Mesenchymal stem cell (in vitro differentiated cells and primary cell): Measurements from ENCODE around the gene MAGI3.

Source experiments
- DNase-seq: peaks from one replicate; pipeline ENCODE4 v3.0.0-alpha.2; 2013
- H2AFZ ChIP-seq: one replicate; pipeline ENCODE4 v1.6.1; 2013; ENCODE audit warnings: low read depth, mild to moderate bottlenecking, control low read depth, inconsistent platforms, low read length, moderate library complexity
- H2AK5ac ChIP-seq: 2 replicates; pipeline ENCODE4 v1.6.1; 2013; ENCODE audit warnings: low read length, moderate library complexity, mild to moderate bottlenecking, inconsistent platforms; ENCODE audit not compliant: severe bottlenecking
- H2BK120ac ChIP-seq: one replicate; pipeline ENCODE4 v1.6.1; 2013; ENCODE audit warnings: low read depth, mild to moderate bottlenecking, inconsistent platforms, low read length, moderate library complexity
- H2BK12ac ChIP-seq, 2 experiments: one replicate each; pipeline ENCODE4 v1.6.1; 2013; ENCODE audit warnings: inconsistent platforms in 2 of 2, low read length in 2 of 2, mild to moderate bottlenecking in 2 of 2, moderate library complexity in 2 of 2, control low read depth in 1 of 2
- H2BK15ac ChIP-seq: one replicate; pipeline ENCODE4 v1.6.1; 2013; ENCODE audit warnings: mild to moderate bottlenecking, low read depth, inconsistent platforms; ENCODE audit not compliant: poor library complexity, severe bottlenecking
- H2BK5ac ChIP-seq: 2 replicates; pipeline ENCODE4 v1.6.1; 2013; ENCODE audit warnings: low read depth, mild to moderate bottlenecking, low read length, control low read depth, inconsistent platforms; ENCODE audit not compliant: poor library complexity, severe bottlenecking
- H3K14ac ChIP-seq, 2 experiments: one replicate each; pipeline ENCODE4 v1.6.1; 2013; ENCODE audit warnings: inconsistent platforms in 2 of 2, low read length in 2 of 2, control low read depth in 1 of 2, mild to moderate bottlenecking in 1 of 2, moderate library complexity in 1 of 2
- H3K18ac ChIP-seq, 2 experiments: one replicate each; pipeline ENCODE4 v1.6.1; 2013; ENCODE audit warnings: inconsistent platforms in 2 of 2, low read length in 2 of 2, control low read depth in 1 of 2, low read depth in 1 of 2, mild to moderate bottlenecking in 1 of 2
- H3K23ac ChIP-seq, 2 experiments: one replicate each; pipeline ENCODE4 v1.6.1; 2013; ENCODE audit warnings: inconsistent platforms in 2 of 2, low read length in 2 of 2, mild to moderate bottlenecking in 2 of 2, moderate library complexity in 2 of 2, control low read depth in 1 of 2
- H3K27ac ChIP-seq: 2 replicates; pipeline ENCODE4 v1.5.1; 2013; ENCODE audit warnings: mild to moderate bottlenecking, moderate library complexity, low read length, control low read depth, inconsistent platforms; ENCODE audit not compliant: poor library complexity, severe bottlenecking
- H3K27me3 ChIP-seq, 2 experiments: 2 replicates each; pipeline versions ENCODE4 v1.6.1 to v1.7.0; 2013; ENCODE audit warnings: low read length in 2 of 2, mild to moderate bottlenecking in 2 of 2, moderate library complexity in 2 of 2, control low read depth in 1 of 2, inconsistent platforms in 1 of 2; ENCODE audit not compliant: control insufficient read depth in 1 of 2, insufficient read depth in 1 of 2
- H3K36me3 ChIP-seq, 2 experiments: 2 replicates each; pipeline versions ENCODE4 v1.6.1 to v1.7.0; 2013; ENCODE audit warnings: low read length in 2 of 2, control low read depth in 1 of 2, inconsistent platforms in 1 of 2, low read depth in 1 of 2, mild to moderate bottlenecking in 1 of 2; ENCODE audit not compliant: insufficient read depth in 2 of 2, control insufficient read depth in 1 of 2
- H3K4ac ChIP-seq, 2 experiments: one replicate each; pipeline ENCODE4 v1.6.1; 2013; ENCODE audit warnings: inconsistent platforms in 2 of 2, low read length in 2 of 2, mild to moderate bottlenecking in 2 of 2, moderate library complexity in 2 of 2, control low read depth in 1 of 2, low read depth in 1 of 2
- H3K4me1 ChIP-seq: 2 replicates; pipeline ENCODE4 v1.6.1; 2013; ENCODE audit warnings: low read depth, low read length, control low read depth; ENCODE audit not compliant: control insufficient read depth, insufficient read depth
- H3K4me2 ChIP-seq: 2 replicates; pipeline ENCODE4 v1.6.1; 2013; ENCODE audit warnings: low read length, mild to moderate bottlenecking, inconsistent platforms; ENCODE audit not compliant: poor library complexity, severe bottlenecking
- H3K4me3 ChIP-seq, 2 experiments: 2 replicates each; pipeline versions ENCODE4 v1.5.1 to v1.7.0; 2013; ENCODE audit warnings: low read length in 2 of 2, mild to moderate bottlenecking in 2 of 2, control low read depth in 1 of 2, low read depth in 1 of 2; ENCODE audit not compliant: insufficient read depth in 1 of 2
- H3K79me1 ChIP-seq: replicated peaks from 2 replicates; pipeline ENCODE4 v1.6.1; 2013; ENCODE audit warnings: mild to moderate bottlenecking, control low read depth, low read length, inconsistent platforms; ENCODE audit not compliant: poor library complexity, severe bottlenecking
- H3K9ac ChIP-seq: 2 replicates; pipeline ENCODE4 v1.7.0; 2013; ENCODE audit warnings: mild to moderate bottlenecking, low read length, moderate library complexity
- H3K9me3 ChIP-seq: 2 replicates; pipeline ENCODE4 v1.7.0; 2013; ENCODE audit warnings: mild to moderate bottlenecking, low read length; ENCODE audit not compliant: control insufficient read depth
- H4K8ac ChIP-seq: one replicate; pipeline ENCODE4 v1.6.1; 2013; ENCODE audit warnings: inconsistent platforms, mild to moderate bottlenecking, low read length, moderate library complexity
- H4K91ac ChIP-seq: one replicate; pipeline ENCODE4 v1.6.1; 2013; ENCODE audit warnings: mild to moderate bottlenecking, low read length, inconsistent platforms
- WGBS: methylation state at CpG from one replicate; pipeline ENCODE4 v1.1.7; 2013; ENCODE audit warnings: mixed read lengths; 5-methylcytosine and 5-hydroxymethylcytosine counted together

MAGI3 gene

DNA sequence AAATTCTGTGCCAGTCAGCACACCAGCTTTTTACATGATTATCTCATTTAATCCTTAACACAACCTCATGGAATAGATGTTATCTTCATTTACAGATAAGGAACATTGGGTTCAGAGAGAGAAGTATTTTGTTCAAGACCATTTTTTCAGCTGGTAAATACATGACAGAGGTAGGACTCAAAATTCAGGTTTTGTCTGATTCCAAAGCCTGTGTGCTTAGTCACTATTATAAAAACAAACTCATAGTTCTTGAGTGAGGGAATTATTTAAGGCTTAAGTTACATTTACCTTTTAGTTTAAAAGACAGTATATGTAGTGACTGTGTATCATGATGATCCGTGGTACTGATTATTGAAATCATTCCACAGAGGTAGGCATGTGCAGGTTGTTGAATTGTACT is 125.2 kb downstream of the MAGI3 start:
- no peak for DNase-seq

DNA sequence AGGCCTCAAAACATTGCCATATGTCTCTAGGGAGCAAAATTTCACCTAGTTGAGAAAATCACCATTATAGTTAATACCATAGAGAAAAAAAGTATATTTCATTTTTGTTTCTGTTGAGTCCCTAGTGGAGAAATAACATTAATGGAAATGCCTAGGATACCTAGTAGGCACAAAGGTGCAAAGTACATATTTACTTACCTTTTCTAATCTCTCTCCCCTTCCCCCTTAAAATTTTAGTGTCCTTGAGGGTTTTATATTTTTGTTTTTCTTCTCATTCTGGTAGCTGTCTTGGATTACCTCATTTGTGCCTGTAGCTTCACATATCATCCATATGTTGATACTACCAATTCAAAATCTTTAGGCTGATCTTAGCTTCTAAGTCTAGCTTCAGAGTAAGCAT is 127.0 kb downstream of the MAGI3 start:
- no peak overlapping the region for H2BK15ac ChIP-seq
- no peak overlapping the region for H2BK12ac ChIP-seq
- no peak overlapping the region for H3K4me2 ChIP-seq
- no peaks in the 10 kb centered on the region for H3K27me3 ChIP-seq
- no peak overlapping the region for H3K23ac ChIP-seq
- no peak overlapping the region for H2AFZ ChIP-seq
- peaks cover 6% of the 10 kb centered on the region for H3K79me1 ChIP-seq
- H4K91ac ChIP-seq: no peak overlapping the region
- no peak overlapping the region for H3K4ac ChIP-seq
- H3K9me3 ChIP-seq: peaks cover under 1% of the 10 kb centered on the region
- no peak overlapping the region for H2BK120ac ChIP-seq
- H3K9ac ChIP-seq: no peak overlapping the region
- H3K36me3 ChIP-seq: no peaks in the 10 kb centered on the region
- H3K4me3 ChIP-seq: no peak overlapping the region
- no peak overlapping the region for H3K14ac ChIP-seq
- no peak overlapping the region for H3K18ac ChIP-seq
- DNase-seq: no peak
- H3K4me1 ChIP-seq: peaks cover 1% of the 10 kb centered on the region
- no peak overlapping the region for H2AK5ac ChIP-seq
- H4K8ac ChIP-seq: no peak overlapping the region
- no peak overlapping the region for H3K27ac ChIP-seq
- no peak overlapping the region for H2BK5ac ChIP-seq

More for the DNA sequence above, 125.2 kb downstream of the MAGI3 start:
- Histone ChIP-seq H3K4me1 (peaks cover 1% of the 10 kb centered on the region), H3K9me3 (peaks cover 18% of the 10 kb centered on the region), H2BK120ac (no peak overlapping the region), H4K8ac (no peak overlapping the region), H3K27me3 (no peaks in the 10 kb centered on the region), H3K4ac (no peak overlapping the region), H3K18ac (no peak overlapping the region), H3K23ac (no peak overlapping the region), H3K27ac (peak overlapping the region; percentile 4), H2AK5ac (no peak overlapping the region), H3K4me3 (no peak overlapping the region), H2BK5ac (no peak overlapping the region), H2BK12ac (no peak overlapping the region), H3K9ac (no peak overlapping the region), H3K4me2 (no peak overlapping the region), H2BK15ac (no peak overlapping the region), H3K36me3 (no peaks in the 10 kb centered on the region), H3K14ac (no peak overlapping the region), H2AFZ (no peak overlapping the region), H3K79me1 (peaks cover 8% of the 10 kb centered on the region), H4K91ac (no peak overlapping the region)
- 100% methylated on average over 1 of the region's 1 CpG for WGBS

- H3K9me3 ChIP-seq: no peaks in the 10 kb centered on the region
- H3K9ac ChIP-seq: no peak overlapping the region
- no peak overlapping the region for H4K8ac ChIP-seq
- no peak overlapping the region for H2AK5ac ChIP-seq
- H2BK5ac ChIP-seq: no peak overlapping the region
- H3K4me3 ChIP-seq: no peak overlapping the region
- H3K27me3 ChIP-seq: no peaks in the 10 kb centered on the region
- H3K4me1 ChIP-seq: peaks cover 1% of the 10 kb centered on the region
- no peak overlapping the region for H2AFZ ChIP-seq
- H4K91ac ChIP-seq: no peak overlapping the region
- no peak overlapping the region for H2BK120ac ChIP-seq
- H3K36me3 ChIP-seq: no peaks in the 10 kb centered on the region
- no peak overlapping the region for H3K18ac ChIP-seq
- no peak overlapping the region for H2BK15ac ChIP-seq
- H2BK12ac ChIP-seq: no peak overlapping the region
- no peak overlapping the region for H3K4me2 ChIP-seq
- no peak overlapping the region for H3K14ac ChIP-seq
- H3K27ac ChIP-seq: no peak overlapping the region
- peaks cover 6% of the 10 kb centered on the region for H3K79me1 ChIP-seq
- no peak overlapping the region for H3K23ac ChIP-seq
- DNase-seq: no peak
- no peak overlapping the region for H3K4ac ChIP-seq
Measured at GRCh38 chr1:113517983-113518382, 127.7 kb downstream of the MAGI3 start.

DNA sequence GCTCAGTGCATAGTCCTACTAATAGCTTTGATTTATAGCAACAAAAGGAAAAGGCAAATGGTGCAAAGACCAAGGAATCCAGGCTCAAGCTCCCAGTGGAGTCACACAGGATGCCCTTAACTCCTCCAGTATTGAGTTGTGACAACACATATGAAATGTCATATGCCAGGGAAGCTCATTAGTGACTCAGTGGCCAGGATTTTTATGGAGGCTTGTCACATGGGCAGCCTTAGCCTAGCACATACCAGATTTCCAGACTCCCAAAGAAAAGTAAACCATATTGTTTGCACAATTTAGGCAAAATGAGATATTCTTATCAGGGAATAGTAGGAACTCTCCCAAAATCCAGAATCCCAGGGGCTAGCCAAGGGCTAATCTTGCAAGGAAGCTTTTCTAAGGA is 129.2 kb downstream of the MAGI3 start:
- peak overlapping the region; percentile 21 for H3K9ac ChIP-seq
- no peak overlapping the region for H2BK5ac ChIP-seq
- peak overlapping the region; percentile 28 for H2AK5ac ChIP-seq
- H2BK120ac ChIP-seq: no peak overlapping the region
- H3K4me1 ChIP-seq: peaks cover 1% of the 10 kb centered on the region
- no peak overlapping the region for H3K4me2 ChIP-seq
- H2BK12ac ChIP-seq: no peak overlapping the region
- H3K4me3 ChIP-seq: no peak overlapping the region
- no peak overlapping the region for H3K14ac ChIP-seq
- H4K91ac ChIP-seq: no peak overlapping the region
- no peak overlapping the region for H4K8ac ChIP-seq
- no peak overlapping the region for H2AFZ ChIP-seq
- peaks cover 13% of the 10 kb centered on the region for H3K79me1 ChIP-seq
- H2BK15ac ChIP-seq: no peak overlapping the region
- H3K27me3 ChIP-seq: no peaks in the 10 kb centered on the region
- no peak overlapping the region for H3K4ac ChIP-seq
- no peaks in the 10 kb centered on the region for H3K9me3 ChIP-seq
- no peak overlapping the region for H3K23ac ChIP-seq
- H3K18ac ChIP-seq: no peak overlapping the region
- H3K36me3 ChIP-seq: no peaks in the 10 kb centered on the region
- H3K27ac ChIP-seq: no peak overlapping the region
- peak; percentile 38 for DNase-seq
